ENCODE data around the gene P4HB. TPM values are rescaled to one million over a fixed set of nuclear protein-coding genes. Genes with fewer than 3 reads are reported as not detected.

Gene P4HB
- polyA plus RNA-seq, 1 donor from 2014 or later = 82.8 TPM

- no peaks in the 10 kb centered on the region for H3K36me3 ChIP-seq (ENCODE audit: insufficient read depth, low read length)
- H2AFZ ChIP-seq (ENCODE audit: low read depth, low read length) = no peak overlapping the region
- no peak overlapping the region for H3K9ac ChIP-seq (ENCODE audit: low read length)
- no peak overlapping the region for H3K27ac ChIP-seq (ENCODE audit: low read length)
- H3K4me3 ChIP-seq (ENCODE audit: low read length) = no peak overlapping the region
- TF ChIP-seq REST (IDR thresholded peaks at IDR 0.05; ENCODE audit: borderline replicate concordance) (no peak), RAD21 (conservative IDR thresholded peaks at IDR 0.05) (no peak), EZH2 (IDR thresholded peaks at IDR 0.05; ENCODE audit: borderline replicate concordance, insufficient read depth, low read length, poor library complexity, severe bottlenecking) (no peak), POLR2AphosphoS5 (IDR thresholded peaks at IDR 0.05) (no peak), TAF1 (IDR thresholded peaks at IDR 0.05; ENCODE audit: low read depth) (no peak), SMC3 (conservative IDR thresholded peaks at IDR 0.05; ENCODE audit: poor library complexity) (no peak), CTCF (IDR thresholded peaks at IDR 0.05; ENCODE audit: poor library complexity, severe bottlenecking) (no peak), EP300 (conservative IDR thresholded peaks at IDR 0.05; ENCODE audit: poor library complexity, severe bottlenecking) (no peak)
- H3K9me2 ChIP-seq (ENCODE audit: insufficient read depth, low read length) = no peaks in the 10 kb centered on the region
- H3K79me2 ChIP-seq (replicated peaks; ENCODE audit: insufficient read depth, low read length) = no peaks in the 10 kb centered on the region
- H3F3A ChIP-seq (ENCODE audit: insufficient read depth, low read length, poor library complexity, severe bottlenecking) = no peaks in the 10 kb centered on the region
- no peaks in the 10 kb centered on the region for H3K9me3 ChIP-seq (ENCODE audit: low read length)
- H3K27me3 ChIP-seq (ENCODE audit: insufficient read depth, low read depth, low read length) = peaks cover 9% of the 10 kb centered on the region
- H3K4me2 ChIP-seq (ENCODE audit: low read length) = no peak overlapping the region
- H4K20me1 ChIP-seq (ENCODE audit: insufficient read depth) = no peaks in the 10 kb centered on the region
Measured at GRCh38 chr17:81811705-81812570, 48.4 kb downstream of the P4HB start.

GRCh38 chr17:81810892-81811704, 49.2 kb downstream of the P4HB start:
- Histone ChIP-seq H3K4me2 (ENCODE audit: low read length) (no peak overlapping the region), H3F3A (ENCODE audit: insufficient read depth, low read length, poor library complexity, severe bottlenecking) (no peaks in the 10 kb centered on the region), H3K27ac (ENCODE audit: low read length) (no peak overlapping the region), H4K20me1 (ENCODE audit: insufficient read depth) (no peaks in the 10 kb centered on the region), H2AFZ (ENCODE audit: low read depth, low read length) (no peak overlapping the region), H3K4me3 (ENCODE audit: low read length) (no peak overlapping the region), H3K9ac (ENCODE audit: low read length) (no peak overlapping the region), H3K36me3 (ENCODE audit: insufficient read depth, low read length) (no peaks in the 10 kb centered on the region), H3K9me2 (ENCODE audit: insufficient read depth, low read length) (no peaks in the 10 kb centered on the region), H3K27me3 (ENCODE audit: insufficient read depth, low read depth, low read length) (peaks cover 17% of the 10 kb centered on the region), H3K9me3 (ENCODE audit: low read length) (no peaks in the 10 kb centered on the region), H3K79me2 (replicated peaks; ENCODE audit: insufficient read depth, low read length) (no peaks in the 10 kb centered on the region)
- TF ChIP-seq RAD21 (conservative IDR thresholded peaks at IDR 0.05) = no peak
- no peak for TF ChIP-seq CTCF (IDR thresholded peaks at IDR 0.05; ENCODE audit: poor library complexity, severe bottlenecking)
- no peak for TF ChIP-seq MXI1 (conservative IDR thresholded peaks at IDR 0.05; ENCODE audit: poor library complexity, severe bottlenecking)
- TF ChIP-seq EP300 (conservative IDR thresholded peaks at IDR 0.05; ENCODE audit: poor library complexity, severe bottlenecking) = no peak
